GM19452 (cell line): ENCODE data around the gene OR5B12.
"Not testable (repeated sequence)": the region's sequence is repeated elsewhere in the genome, so short reads cannot be mapped to it uniquely, and the experiment has no call there.

ENCODE experiments used
- ATAC-seq: cut with Tn5 transposase; IDR thresholded peaks from one replicate; pipeline ENCODE4 v1.9.1; 2021; ENCODE audit not compliant: unreplicated experiment

The OR5B12 gene

GRCh38 chr11:58442136-58442535 lies at the start of gene OR5B12:
OR5B12 (minus strand) TSS chr11:58442236; CDS start chr11:58440151, 2,085 bp downstream.
- ATAC-seq = no peak

- no peak for ATAC-seq
Measured at GRCh38 chr11:58490827-58491226, 48.8 kb upstream of the OR5B12 start.

GRCh38 chr11:58487170-58487569 lies 45.1 kb upstream of the OR5B12 start:
- ATAC-seq = no peak

- no peak for ATAC-seq
Measured at GRCh38 chr11:58485961-58486360, 43.9 kb upstream of the OR5B12 start.

- no peak for ATAC-seq
Measured at GRCh38 chr11:58471892-58472291, 29.9 kb upstream of the OR5B12 start.

- no peak for ATAC-seq
Measured at GRCh38 chr11:58466293-58466692, 24.3 kb upstream of the OR5B12 start.

- no peak for ATAC-seq
Measured at GRCh38 chr11:58465690-58466089, 23.7 kb upstream of the OR5B12 start.

- ATAC-seq = no peak
Measured at GRCh38 chr11:58451585-58451984, 9.5 kb upstream of the OR5B12 start.

- ATAC-seq = no peak
Measured at GRCh38 chr11:58446294-58446693, 4.3 kb upstream of the OR5B12 start.

GRCh38 chr11:58444300-58444699 lies 2.3 kb upstream of the OR5B12 start:
- no peak for ATAC-seq

GRCh38 chr11:58438486-58438885 lies 3.5 kb downstream of the OR5B12 start:
- ATAC-seq = no peak

- ATAC-seq = no peak
Measured at GRCh38 chr11:58434217-58434616, 7.8 kb downstream of the OR5B12 start.

- no peak for ATAC-seq
Measured at GRCh38 chr11:58433638-58434203, 8.3 kb downstream of the OR5B12 start.

GRCh38 chr11:58429273-58429672 lies 12.8 kb downstream of the OR5B12 start:
- no peak for ATAC-seq

- ATAC-seq = no peak
Measured at GRCh38 chr11:58428021-58428420, 14.0 kb downstream of the OR5B12 start, which contains the start of gene OR5B2. OR5B2 (minus strand) TSS chr11:58428121; CDS start chr11:58423261, 4,860 bp downstream.

- ATAC-seq = no peak
Measured at GRCh38 chr11:58406774-58407173, 35.3 kb downstream of the OR5B12 start, which contains the start of gene OR5B3. OR5B3 (minus strand) TSS chr11:58406874; CDS start chr11:58403409, 3,465 bp downstream.

- ATAC-seq = not testable (repeated sequence)
Measured at GRCh38 chr11:58399622-58400021, 42.4 kb downstream of the OR5B12 start.

GRCh38 chr11:58395581-58395980 lies 46.5 kb downstream of the OR5B12 start:
- ATAC-seq = no peak

GRCh38 chr11:58394195-58394594 lies 47.8 kb downstream of the OR5B12 start:
- no peak for ATAC-seq

- no peak for ATAC-seq
Measured at GRCh38 chr11:58392746-58393145, 49.3 kb downstream of the OR5B12 start.

GRCh38 chr11:58391879-58392278 lies 50.2 kb downstream of the OR5B12 start:
- ATAC-seq = no peak

- ATAC-seq = no peak
Measured at GRCh38 chr11:58390551-58391063, 51.4 kb downstream of the OR5B12 start.
